HG03095 (cell line): ENCODE results near the gene GPI.
"Not testable (repeated sequence)": the region's sequence is repeated elsewhere in the genome, so short reads cannot be mapped to it uniquely, and the experiment has no call there.

Source experiments
- ATAC-seq: cut with Tn5 transposase; IDR thresholded peaks from one replicate; pipeline ENCODE4 v1.9.1; 2021; ENCODE audit warnings: moderate library complexity; ENCODE audit not compliant: unreplicated experiment

GPI gene

DNA sequence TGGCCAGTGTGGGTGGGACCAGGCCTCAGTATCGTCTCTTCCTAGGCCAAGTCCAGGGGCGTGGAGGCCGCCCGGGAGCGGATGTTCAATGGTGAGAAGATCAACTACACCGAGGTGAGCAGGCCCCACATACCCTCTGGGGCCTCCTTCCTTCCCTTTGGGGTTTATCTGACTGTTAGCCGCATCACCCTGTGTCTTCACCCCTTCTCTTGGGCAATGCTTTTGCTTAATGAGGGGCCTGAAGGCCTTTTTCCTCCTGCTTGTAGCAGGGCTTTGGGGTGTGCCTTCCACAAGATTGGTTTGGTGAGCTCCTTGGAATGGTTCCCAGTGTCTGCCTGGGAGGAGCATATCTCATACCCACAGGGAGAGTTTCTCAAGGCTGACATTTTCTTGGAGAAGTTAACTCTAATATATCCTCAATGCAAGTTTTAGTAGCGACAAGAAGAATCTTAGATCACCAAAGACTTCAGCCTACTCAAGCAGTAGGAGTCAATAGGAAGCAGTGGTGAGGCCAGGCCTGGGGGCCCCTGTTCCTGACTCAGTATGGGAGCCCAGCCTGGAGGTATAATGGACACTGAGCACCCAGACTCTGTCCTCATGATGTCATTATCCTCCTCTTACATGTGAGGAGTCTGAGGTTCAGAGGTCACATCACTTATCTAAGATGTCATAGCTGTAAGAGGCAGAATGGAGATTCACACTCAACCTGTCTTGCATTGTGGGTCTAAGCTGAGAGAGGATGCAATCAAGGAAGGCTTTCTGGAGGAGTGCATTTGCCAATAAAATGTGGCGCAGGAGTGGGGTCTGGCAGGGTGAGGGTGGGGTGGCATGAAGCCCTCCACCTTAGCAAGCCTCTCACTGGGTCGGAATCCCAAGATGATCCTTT lies 2.0 kb downstream of the GPI start:
- no peak for ATAC-seq

DNA sequence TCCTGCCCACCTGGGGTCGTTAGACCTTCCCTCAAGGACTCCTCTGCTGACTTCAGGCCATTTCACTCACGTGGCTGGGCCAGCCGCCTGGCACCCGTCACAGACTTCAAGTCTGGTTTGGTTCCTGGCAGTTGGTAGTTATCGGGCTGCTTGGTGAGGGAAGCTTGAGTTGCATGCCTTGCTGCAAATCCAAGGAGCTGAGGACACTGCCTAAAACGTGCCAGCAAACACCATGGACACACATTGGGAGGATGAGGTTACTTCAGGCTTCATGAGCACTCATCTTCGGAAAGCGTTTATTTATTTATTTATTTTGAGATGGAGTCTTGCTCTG lies 2.6 kb downstream of the GPI start:
- no peak for ATAC-seq

DNA sequence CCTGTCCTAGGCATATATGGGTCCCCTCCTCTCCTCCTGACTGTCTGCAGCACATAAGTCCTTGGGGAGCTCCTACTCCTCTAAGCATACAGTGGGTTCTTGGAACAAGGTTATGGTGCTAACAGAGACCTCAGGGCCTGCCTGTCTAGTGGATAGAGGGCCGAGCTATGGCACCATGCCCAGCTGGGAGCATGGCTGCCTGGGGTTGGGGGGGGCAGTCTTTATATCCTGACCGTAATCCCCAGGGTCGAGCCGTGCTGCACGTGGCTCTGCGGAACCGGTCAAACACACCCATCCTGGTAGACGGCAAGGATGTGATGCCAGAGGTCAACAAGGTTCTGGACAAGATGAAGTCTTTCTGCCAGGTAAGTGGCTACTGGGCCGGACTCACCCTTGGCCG lies 3.3 kb downstream of the GPI start:
- ATAC-seq, result no peak

DNA sequence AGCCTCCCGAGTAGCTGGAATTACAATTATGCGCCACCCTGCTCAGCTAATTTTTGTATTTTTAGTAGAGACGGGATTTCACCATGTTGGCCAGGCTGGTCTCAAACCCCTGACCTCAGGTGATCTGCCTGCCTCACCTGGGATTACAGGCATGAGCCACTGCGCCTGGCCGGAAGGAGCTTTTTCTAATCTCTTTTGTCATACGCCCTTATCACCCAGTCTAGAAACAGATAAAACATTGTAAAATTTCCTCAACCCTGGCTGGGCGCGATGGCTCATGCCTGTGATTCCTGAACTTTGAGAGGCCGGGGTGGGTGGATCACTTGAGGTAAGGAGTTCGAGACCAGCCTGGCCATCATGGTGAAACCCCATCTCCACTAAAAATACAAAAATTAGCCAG lies 4.2 kb downstream of the GPI start:
- ATAC-seq, result not testable (repeated sequence)

DNA sequence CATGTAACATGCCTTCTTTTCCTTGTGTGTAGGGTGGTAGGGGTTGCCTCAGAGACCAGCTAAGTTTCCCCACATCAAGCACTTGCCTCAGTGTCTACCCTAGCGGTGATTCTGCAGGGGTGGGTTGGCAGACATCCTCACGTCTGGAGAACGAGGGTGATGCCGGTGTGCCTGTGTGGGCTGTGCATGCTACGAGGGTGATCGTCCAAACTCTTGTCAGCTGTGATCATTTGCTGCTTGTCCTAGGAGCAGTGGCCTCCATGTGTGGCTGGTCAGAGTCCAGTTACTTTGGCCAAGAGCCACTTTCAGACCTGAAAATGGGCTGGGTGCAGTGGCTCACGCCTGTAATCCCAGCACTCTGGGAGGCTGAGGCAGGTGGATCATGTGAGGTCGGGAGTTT lies 5.1 kb downstream of the GPI start:
- ATAC-seq, result no peak

DNA sequence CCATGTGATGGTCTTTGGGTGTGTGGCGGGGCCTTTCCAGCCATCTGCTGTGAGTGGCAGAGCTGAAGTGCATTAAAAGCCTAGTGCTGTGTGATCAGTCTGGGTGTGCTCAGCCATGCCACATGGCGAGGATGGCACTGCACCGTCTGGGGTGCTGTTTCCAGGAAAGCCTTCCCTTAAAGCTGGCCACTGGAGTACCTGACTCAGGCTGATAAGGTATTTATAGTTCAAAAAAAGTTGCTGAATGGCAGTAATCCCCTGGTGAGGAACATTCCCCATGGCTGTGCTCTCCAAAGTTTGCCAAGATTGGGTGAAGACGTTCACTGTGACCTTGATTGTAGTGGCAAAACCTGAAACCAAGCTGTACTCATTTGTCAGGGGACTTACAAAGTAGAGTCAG lies 6.0 kb downstream of the GPI start:
- ATAC-seq, result no peak

DNA sequence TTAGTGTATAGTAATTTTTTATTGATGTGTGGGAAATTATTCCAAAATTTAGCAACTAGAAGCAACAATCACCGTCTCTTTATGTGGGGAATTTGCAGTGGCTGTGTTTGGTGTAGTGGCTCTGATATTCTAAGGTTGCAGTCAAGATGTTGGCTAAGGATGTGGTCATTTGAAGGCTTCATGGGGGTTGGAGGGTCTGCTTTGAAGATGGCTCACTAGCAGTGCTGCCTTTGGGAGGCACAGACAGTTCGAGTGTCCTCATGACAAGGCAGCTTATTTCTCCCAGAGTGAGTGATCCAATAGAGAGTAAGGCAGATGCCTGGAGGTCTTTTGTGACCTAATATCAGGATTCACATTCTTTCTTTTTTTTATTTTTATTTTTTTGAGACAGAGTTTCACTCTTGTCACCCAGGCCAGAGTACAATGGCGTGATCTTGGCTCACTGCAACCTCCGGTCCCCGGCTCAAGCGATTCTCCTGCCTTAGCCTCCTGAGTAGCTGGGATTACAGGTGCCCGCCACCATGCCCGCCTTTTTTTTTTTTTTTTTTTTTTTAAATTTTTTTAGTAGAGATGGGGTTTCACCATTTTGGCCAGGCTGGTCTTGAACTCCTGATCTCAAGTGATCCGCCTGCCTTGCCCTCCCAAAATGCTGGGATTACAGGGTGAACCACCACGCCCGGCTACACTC lies 8.7 kb downstream of the GPI start:
- ATAC-seq, result no peak

DNA sequence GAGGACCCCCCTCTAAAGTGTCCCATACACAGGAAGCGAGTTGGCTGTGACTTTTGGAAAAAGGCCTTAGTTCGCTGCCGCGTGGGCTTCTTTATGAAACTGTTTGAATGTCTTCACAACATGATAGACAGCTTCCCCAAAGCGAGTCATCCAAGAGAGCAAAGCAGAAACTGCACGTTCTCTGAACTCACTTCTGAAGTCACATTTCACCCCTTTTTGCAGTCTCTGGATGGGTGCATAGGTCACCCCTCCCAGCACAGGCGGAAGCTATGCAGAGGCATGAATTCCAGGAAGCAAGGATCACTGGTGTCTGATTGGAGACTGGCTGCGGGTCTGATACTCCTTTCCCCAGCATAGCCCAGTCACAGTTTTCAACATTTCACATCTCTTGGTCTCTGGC lies 10.6 kb downstream of the GPI start:
- ATAC-seq, result no peak

DNA sequence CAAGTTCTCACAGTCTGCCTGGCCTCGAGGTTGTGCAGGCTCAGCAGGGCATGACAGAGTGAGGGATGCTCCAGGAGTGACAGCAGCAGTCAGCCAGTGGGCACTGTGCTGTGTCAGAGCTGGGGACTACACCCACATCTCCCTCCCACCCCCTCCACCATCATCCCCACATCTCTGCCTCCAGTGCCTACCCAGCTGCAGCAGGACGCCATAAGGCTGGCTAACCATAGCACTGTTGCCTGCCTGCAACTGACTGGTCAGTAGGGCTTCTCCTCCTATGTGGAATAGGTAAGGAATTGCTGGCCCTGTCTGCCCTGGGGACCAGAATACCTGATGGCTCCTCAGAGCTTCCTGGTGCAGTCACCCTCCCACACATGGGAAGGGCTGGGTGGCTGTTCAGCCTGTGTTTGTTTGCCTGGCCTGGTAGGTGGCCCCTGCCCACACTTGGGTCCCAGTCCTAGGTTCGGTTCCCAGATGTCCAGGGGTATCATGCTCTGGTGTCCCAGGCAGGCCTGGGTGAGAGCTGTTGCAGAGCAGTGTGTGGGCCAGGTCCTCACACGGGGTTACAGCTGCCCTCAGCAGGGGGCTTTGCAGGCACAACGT lies 15.7 kb downstream of the GPI start:
- ATAC-seq, result no peak

DNA sequence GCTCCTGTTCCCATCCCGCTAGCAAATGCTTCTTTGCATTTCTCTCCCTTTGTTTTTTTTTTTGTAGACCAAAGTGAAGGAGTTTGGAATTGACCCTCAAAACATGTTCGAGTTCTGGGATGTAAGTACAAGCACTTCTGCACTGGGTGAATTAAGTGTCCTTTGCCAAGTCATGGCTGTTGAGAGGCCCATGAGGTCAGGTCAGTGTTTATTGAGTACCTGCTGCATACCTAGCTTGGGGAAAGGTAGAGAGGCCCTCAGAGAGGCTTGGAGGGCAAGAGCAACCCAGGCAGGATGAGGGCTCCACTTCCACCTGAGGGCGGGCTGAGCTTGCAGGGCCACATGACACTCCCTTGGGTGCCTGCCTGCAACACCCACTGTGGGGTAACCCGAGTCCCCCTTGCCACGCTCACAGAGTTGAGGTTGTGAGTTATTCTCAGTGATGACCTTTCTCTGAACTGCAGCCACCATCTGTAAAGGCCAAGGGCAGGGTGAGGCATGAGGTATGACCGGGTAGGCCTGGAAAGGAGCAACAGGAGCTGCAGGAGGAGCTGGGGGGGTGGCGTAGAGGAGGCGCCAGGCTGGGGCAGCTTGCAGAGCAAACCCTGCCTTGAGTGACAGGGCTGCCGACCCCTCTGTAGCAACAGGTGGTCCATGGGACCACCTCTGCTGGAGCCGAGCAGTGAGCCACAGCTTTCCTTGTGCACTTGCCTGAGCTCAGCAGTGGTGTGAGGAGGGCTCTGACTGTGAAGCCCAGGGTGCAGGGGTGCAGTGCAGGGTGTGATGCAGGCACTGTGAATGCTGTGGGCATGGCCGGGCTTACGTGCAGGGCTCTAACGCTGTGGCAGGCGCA lies 16.6 kb downstream of the GPI start:
- ATAC-seq, result no peak

DNA sequence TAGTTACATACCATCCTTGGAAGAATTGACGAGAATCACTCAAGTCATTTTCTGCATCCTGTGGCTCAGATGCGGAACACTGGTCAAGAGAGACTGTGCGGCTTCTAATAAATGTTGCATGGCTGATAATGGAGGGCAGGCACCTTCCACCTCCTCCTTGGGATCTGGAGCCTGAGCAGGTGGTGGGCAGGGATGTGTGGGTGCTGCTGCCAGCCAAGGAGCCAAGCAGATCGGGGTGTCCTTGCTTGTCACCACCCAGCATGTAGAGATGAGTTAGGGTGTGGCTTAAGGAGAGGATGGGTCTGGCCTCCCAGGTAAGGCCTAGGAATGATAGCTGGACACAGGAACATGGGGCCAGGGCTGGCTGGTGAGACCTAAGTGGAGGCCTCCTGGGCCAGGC lies 17.5 kb downstream of the GPI start:
- no peak for ATAC-seq

DNA sequence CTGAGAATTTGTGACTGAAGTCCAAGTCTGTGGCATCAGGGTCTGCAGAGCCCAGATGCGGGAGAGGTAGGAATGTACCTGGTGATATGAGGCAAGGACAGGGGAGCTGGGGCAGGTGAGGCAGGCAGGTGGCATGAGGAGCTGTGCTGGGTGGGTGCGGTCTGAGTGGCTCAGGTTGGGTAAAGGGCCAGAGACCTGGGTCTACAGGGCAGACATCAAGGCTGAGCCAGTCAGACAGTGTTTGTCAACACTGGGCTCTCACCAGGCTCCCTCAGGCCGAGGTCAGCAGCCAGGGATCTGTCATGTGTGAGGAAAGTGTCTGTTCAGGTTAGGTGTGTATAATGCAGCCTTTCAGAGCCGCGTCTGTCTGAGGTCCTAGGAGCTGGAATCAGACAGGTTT lies 18.6 kb downstream of the GPI start:
- ATAC-seq, result no peak

DNA sequence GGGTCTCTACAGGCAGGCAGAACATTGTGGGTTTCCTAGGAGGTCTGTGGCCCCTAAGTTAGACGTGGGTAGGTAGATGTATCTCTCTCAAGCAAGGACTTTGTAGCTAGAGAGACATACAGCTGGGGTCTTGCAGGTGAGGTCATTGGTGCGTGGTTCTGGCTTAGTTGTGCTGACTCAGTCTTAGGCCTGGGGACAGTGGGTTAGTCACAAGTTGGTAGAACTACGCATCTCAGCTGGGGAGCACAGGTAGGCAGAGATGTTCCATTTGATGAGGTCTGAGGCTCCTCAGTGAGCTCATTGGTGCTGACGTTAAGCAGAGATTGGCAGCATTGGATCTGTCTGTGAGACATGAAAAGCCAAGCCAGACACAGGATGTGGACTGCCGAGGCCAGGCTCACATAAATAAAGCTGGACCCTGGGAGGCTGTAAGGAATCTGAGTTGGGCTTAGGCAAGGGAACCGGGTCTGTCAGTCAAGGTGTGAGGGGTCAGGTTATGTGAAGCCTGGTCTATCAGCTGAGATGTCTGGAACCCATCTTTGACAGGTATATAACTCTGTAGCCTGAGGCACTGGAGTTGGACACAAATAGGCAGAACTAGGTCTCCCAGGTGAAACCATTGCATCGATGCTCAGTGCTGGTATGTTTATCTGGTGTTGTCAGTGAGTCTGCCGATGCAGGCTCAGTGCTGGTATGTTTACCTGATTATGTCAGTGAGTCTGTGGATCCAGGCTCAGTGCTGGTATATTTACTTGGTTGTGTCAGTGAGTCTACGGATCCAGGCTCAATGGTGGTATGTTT lies 21.8 kb downstream of the GPI start:
- no peak for ATAC-seq

DNA sequence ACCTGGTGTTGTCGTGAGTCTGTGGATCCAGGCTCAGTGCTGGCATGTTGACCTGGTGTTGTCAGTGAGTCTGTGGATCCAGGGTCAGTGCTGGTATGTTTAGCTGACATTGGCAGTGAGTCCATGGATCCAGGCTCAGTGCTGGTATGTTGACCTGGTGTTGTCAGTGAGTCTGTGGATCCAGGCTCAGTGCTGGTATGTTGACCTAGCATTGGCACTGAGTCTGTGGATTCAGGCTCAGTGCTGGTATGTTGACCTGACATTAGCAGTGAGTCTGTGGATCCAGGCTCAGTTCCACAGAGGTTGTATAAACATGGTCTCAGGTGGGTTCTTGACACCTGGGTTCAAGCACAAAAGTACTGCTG lies 22.4 kb downstream of the GPI start:
- ATAC-seq, result no peak

DNA sequence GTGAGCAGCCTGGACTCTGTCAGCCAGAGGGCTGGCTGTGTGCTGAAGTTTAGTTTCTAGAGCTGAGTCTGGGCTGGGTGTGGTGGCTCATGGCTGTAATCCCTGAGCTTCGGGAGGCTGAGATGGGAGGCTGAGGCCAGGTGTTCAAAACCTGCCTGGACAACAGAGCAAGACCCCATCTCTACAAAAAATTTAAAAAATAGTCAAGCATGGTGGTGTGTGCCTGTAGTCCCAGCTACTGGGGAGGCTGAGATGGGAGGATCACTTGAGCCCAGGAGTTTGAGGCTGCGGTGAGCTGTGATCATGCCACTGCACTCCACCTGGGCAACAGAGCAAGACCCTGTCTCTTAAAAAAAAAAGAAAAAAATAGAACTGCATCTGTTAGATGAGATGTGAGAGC lies 23.7 kb downstream of the GPI start:
- ATAC-seq, result not testable (repeated sequence)

DNA sequence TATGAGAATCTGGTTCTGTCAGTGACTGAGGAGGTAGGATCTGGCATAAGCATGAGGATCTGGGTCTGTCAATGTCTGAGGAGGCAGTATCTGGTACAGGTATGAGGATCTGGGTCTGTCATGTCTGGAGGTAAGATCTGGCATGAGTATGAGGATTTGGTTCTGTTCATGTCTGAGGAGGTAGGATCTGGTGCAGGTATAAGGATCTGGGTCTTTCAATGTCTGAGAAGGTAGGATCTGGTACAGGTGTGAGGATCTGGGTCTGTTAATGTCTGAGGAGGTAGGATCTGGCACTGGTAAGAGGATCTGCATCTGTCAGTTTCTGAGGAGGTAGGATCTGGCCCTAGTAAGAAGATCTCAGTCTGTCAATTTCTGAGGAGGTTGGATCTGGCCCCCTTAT lies 26.8 kb downstream of the GPI start:
- ATAC-seq, result no peak

DNA sequence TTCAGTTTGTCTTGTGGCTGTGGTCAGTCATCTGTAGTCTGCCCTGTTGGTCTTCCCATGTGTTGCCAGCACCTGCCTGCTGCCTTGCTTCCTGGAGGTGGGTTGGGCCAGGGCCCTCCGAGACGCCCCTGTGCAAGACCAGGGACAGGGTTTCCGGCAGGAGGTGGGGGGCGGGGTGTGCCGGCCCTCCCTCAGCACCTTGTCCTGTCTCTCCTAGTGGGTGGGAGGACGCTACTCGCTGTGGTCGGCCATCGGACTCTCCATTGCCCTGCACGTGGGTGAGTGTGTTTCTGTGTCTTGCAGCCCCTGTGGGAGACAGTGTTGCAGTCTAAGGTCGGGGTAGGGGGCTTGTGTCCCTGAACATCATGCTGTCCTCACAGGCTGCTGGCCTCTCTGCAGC lies 28.0 kb downstream of the GPI start:
- ATAC-seq, result no peak

DNA sequence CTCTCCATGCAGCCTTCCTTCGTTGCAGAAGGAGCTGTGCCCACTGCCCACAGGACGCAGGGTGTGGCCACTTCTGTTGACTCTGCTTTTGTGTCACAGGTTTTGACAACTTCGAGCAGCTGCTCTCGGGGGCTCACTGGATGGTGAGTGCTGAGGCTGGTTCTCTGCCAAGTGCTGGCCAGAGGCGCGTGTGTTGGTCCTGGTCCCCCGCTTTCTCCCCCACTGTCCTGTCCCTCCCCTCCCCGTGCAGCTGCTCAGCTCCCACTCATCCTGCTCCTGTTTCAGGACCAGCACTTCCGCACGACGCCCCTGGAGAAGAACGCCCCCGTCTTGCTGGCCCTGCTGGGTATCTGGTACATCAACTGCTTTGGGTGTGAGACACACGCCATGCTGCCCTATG lies 28.6 kb downstream of the GPI start:
- ATAC-seq, result no peak

DNA sequence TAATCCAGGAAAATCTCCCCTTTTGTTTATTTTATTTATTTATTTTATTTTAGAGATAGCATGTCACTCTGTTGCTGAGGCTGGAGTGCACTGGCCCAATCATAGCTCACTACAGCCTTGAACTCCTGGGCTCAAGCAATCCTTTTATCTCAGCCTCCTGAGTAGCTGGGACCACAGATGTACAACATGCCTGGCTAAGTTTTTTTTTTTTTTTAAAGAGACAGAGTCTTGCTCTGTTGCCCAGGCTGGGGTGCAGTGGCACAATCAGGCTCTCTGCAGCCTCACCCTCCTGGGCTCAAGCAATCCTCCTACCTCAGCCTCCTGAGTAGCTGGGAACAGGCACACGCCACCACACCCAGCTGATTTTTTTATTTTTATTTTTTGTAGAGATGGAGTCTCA lies 32.9 kb downstream of the GPI start:
- no peak for ATAC-seq

DNA sequence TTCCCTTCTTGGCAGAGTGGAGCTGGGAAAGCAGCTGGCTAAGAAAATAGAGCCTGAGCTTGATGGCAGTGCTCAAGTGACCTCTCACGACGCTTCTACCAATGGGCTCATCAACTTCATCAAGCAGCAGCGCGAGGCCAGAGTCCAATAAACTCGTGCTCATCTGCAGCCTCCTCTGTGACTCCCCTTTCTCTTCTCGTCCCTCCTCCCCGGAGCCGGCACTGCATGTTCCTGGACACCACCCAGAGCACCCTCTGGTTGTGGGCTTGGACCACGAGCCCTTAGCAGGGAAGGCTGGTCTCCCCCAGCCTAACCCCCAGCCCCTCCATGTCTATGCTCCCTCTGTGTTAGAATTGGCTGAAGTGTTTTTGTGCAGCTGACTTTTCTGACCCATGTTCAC lies 34.9 kb downstream of the GPI start:
- no peak for ATAC-seq

DNA sequence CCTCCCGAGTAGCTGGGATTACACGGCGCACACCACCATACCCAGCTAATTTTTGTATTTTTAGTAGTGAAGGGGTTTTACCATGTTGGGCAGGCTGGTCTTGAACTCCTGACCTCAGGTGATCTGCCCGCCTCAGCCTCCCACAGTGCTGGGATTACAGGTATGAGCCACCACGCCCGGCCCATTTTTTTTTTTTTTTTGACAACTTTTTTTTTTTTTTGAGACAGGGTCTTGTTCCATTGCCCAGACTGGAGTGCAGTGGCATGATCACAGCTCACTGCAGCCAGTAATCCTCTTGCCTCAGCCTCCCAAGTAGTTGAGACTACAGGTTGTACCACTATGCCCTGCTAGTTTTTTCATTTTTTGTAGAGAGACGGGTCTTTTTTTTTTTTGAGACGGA lies 35.8 kb downstream of the GPI start:
- not testable (repeated sequence) for ATAC-seq
